Activated naive CD4-positive, alpha-beta T cell treated with anti-CD3 and anti-CD28 coated beads, Interleukin-2, amount 50 U/mL, for 72 hours (primary cell): ENCODE data around the gene IGSF11. TPM values are rescaled to one million over a fixed set of nuclear protein-coding genes. Genes with fewer than 3 reads are reported as not detected.
"Not testable (repeated sequence)": the region's sequence is repeated elsewhere in the genome, so short reads cannot be mapped to it uniquely, and the experiment has no call there.

Experiments used
- ATAC-seq, 2 donors: fragments of 150-1000 bp; cut with Tn5 transposase; 2 replicates each; pipeline ENCODE4 v1.10.0; 2021; ENCODE audit warnings: mild to moderate bottlenecking in 2 of 2, moderate library complexity in 2 of 2
- DNase-seq, 2 donors: peaks; one replicate each; pipeline ENCODE4 v3.0.0; 2021 to 2022; ENCODE audit warnings: low spot score in 2 of 2
- H3K27ac Mint-ChIP-seq, 2 donors: one replicate each; pipeline ENCODE4 v1.8.0; 2022; ENCODE audit warnings: mild to moderate bottlenecking in 2 of 2, mixed read lengths in 2 of 2
- H3K36me3 Mint-ChIP-seq, 2 donors: one replicate each; pipeline ENCODE4 v1.8.0; 2022; ENCODE audit warnings: mixed read lengths in 2 of 2
- H3K9me3 Mint-ChIP-seq, 2 donors: one replicate each; pipeline ENCODE4 v1.8.0; 2022; ENCODE audit warnings: mixed read lengths in 2 of 2
- total RNA-seq, 2 donors: library from RNA; stranded (reverse); gene quantifications; one replicate each; pipeline ENCODE4 v1.2.3, GENCODE V29; 2022

The IGSF11 gene
- total RNA-seq, 2 donors from 2014 or later = not detected

GRCh38 chr3:119013951-119014350, 20.7 kb downstream of the IGSF11 start:
- H3K9me3 Mint-ChIP-seq = no peaks in the 10 kb centered on the region
- no peaks in the 10 kb centered on the region for H3K36me3 Mint-ChIP-seq
- no peak overlapping the region for H3K27ac Mint-ChIP-seq
- ATAC-seq = no peak
- no peak for DNase-seq

GRCh38 chr3:119011528-119011927, 23.1 kb downstream of the IGSF11 start:
- Mint-ChIP-seq H3K9me3 (peaks cover 3 to 8% of the 10 kb centered on the region in 2 donors), H3K36me3 (peaks cover 0 to 10% of the 10 kb centered on the region in 2 donors), H3K27ac (no peak overlapping the region)
- ATAC-seq (no peak), DNase-seq (no peak)

DNA sequence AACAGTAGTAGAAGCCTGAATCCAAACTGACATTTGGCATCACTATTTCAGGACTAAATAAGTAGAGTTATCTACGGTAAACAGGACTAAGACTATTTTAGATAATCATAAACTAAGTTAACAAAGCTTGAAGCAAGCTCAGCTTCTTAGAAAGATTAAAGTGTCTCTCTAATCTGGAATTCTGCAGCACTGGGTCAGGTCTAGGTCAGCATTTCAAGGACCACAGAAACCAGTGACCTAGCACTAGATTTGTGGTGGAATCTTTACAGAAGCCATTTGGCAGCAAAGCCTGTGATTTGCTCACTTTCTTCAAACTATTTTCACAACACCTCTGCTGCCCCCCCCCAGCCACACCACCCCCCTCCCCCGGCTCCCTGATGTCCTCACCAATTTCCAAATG, 37.5 kb downstream of the IGSF11 start:
- H3K27ac Mint-ChIP-seq = no peak overlapping the region
- no peak for ATAC-seq
- H3K36me3 Mint-ChIP-seq = no peaks in the 10 kb centered on the region

DNA sequence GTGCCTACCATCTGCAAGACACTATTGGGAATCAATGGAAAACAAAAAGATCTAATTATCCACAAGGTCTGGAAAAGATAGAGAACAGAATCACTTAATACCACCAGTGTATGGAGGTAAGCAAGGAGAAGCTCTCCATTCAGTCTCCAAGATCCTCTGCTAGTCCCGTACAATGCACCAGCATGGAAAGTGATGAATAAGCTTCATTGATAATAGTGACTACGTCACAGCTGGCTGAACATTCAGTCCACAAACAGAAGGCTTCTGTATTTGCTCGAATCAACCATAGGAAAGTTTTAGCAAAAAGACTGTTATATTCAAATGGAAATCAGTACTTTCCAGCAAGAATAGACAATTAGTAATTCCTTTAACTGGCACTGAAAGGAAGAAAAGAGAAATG, 42.9 kb downstream of the IGSF11 start:
- Mint-ChIP-seq H3K27ac (no peak overlapping the region), H3K36me3 (no peaks in the 10 kb centered on the region), H3K9me3 (no peaks in the 10 kb centered on the region)
- no peak for ATAC-seq
- no peak for DNase-seq

More for the DNA sequence above, 37.5 kb downstream of the IGSF11 start:
- DNase-seq = no peak
- H3K9me3 Mint-ChIP-seq = no peaks in the 10 kb centered on the region

DNA sequence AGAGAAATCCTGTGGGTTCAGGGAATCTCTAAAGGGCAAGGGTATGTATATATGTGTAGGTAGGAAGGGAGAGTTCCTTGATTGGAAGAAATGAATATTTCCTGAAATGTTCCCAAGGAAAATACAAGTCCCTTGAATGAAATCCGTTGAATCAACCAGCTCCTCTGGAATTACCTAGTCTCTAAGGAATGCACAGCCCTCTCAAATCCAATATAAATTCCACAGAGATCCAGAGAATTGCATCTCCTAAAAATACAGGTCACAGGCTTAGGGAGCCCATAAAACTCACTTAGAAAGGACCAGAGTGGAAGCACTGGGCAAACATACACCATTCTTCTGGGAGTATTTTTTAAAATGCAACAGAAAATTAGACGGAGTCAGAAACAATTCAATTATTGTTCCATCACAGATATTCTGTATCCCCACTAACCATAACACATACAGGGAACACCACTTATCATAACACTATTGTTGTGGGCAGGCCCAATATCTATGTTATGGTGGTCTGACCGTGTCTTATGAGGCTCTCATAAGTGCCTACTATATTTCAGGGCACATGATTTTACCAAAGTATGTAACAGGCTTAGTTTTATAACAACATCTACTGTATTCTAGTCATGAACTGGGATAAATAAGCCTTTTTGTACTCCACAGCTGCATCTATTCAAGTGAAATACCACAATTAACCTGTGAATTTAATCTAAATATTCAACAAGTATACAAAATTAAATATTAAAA, 43.7 kb downstream of the IGSF11 start:
- Mint-ChIP-seq H3K9me3 (no peaks in the 10 kb centered on the region), H3K36me3 (no peaks in the 10 kb centered on the region), H3K27ac (no peak overlapping the region)
- no peak for DNase-seq
- ATAC-seq = no peak

- ATAC-seq (no peak), DNase-seq (no peak)
- H3K36me3 Mint-ChIP-seq = no peaks in the 10 kb centered on the region
- no peak overlapping the region for H3K27ac Mint-ChIP-seq
- no peaks in the 10 kb centered on the region for H3K9me3 Mint-ChIP-seq
Observed at GRCh38 chr3:118988198-118989130, 46.2 kb downstream of the IGSF11 start.

DNA sequence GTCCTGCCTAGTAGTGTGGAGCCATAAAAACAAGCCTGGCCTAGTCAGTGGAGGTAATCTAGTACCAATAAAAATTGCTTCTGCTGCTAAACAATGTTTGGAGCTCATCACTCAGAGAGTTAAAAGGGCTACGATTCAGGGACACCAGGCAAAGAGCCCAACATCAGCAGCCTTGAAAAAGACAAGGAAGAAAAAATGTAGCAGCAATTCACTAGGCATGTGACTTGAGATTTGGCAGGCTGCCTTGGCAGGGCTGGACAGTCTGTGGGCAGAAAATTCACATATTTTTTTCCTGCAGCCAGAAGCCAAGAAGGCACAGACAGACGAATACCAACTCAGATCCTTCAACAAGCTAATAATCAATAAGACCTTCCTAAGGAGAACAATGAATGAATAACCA, 47.2 kb downstream of the IGSF11 start:
- no peak overlapping the region for H3K27ac Mint-ChIP-seq
- ATAC-seq = no peak
- no peaks in the 10 kb centered on the region for H3K36me3 Mint-ChIP-seq
- H3K9me3 Mint-ChIP-seq = no peaks in the 10 kb centered on the region
- no peak for DNase-seq

GRCh38 chr3:118986734-118987133, 47.9 kb downstream of the IGSF11 start:
- ATAC-seq = no peak
- Mint-ChIP-seq H3K27ac (no peak overlapping the region), H3K36me3 (no peaks in the 10 kb centered on the region), H3K9me3 (no peaks in the 10 kb centered on the region)
- DNase-seq = no peak

- no peak overlapping the region for H3K27ac Mint-ChIP-seq
- no peaks in the 10 kb centered on the region for H3K36me3 Mint-ChIP-seq
- H3K9me3 Mint-ChIP-seq = no peaks in the 10 kb centered on the region
- DNase-seq (no peak), ATAC-seq (peak; percentile 31 to 41)
Observed at GRCh38 chr3:118984699-118985098, 49.9 kb downstream of the IGSF11 start.

DNA sequence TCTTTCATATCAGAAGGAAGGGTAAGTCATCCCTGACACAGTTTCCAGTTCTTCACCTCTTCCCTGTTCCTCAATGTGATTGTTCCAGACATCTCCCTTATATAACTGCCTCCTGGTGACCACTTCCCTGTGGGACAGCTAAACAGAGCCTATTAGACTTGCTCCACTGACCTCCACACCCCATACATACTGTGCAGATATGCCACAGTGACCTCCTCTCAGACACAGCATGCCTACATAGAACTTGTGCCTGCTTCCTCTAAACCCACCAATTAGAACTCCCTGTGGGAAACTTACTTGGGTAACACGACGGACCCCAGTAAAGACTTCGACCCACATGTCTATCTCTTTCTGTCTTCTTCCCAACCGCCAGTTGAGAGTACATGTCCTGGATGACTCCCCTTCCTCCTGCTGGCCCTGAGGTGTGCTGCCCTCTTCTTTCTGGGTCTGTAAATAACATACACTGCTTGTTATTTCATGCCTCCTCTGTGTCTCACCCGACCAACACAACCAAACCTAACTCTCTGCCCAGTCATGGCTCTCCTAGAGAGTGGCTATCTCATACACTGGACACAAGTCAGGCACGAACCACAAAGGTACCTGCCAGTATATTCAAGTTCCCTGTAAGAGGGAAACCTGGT, 53.0 kb downstream of the IGSF11 start:
- DNase-seq = no peak
- Mint-ChIP-seq H3K36me3 (no peaks in the 10 kb centered on the region), H3K27ac (no peak overlapping the region), H3K9me3 (no peaks in the 10 kb centered on the region)
- no peak for ATAC-seq

DNA sequence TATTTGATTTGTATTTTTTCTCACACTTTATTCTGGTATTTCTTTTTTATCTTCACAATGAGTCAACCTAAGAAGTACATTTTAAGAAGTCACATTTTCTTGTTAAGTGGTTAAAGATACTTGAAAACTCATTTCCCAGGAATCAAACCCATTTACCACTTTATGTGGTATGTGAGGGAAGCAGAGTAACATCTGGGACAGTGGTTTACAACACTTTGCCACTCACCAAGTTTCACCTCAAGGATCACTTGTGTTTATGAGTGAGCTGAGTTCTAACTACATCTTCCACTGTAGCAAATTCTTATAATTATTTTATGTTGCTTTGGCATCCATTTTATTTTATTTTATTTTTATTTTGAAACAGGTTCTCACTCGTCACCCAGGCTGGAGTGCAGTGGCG, 53.8 kb downstream of the IGSF11 start:
- H3K36me3 Mint-ChIP-seq = no peaks in the 10 kb centered on the region
- no peaks in the 10 kb centered on the region for H3K9me3 Mint-ChIP-seq
- H3K27ac Mint-ChIP-seq = no peak overlapping the region
- DNase-seq (no peak), ATAC-seq (peak in 1 of 2 donors; percentile 75)

GRCh38 chr3:118978393-118978758, 56.3 kb downstream of the IGSF11 start:
- ATAC-seq = no peak
- Mint-ChIP-seq H3K9me3 (no peaks in the 10 kb centered on the region), H3K27ac (no peak overlapping the region), H3K36me3 (no peaks in the 10 kb centered on the region)
- no peak for DNase-seq

- H3K9me3 Mint-ChIP-seq = no peaks in the 10 kb centered on the region
- H3K27ac Mint-ChIP-seq = no peak overlapping the region
- no peaks in the 10 kb centered on the region for H3K36me3 Mint-ChIP-seq
- ATAC-seq (no peak), DNase-seq (no peak)
Observed at GRCh38 chr3:118977671-118978392, 56.8 kb downstream of the IGSF11 start.

GRCh38 chr3:118977118-118977517, 57.5 kb downstream of the IGSF11 start:
- ATAC-seq (no peak), DNase-seq (no peak)
- H3K36me3 Mint-ChIP-seq = no peaks in the 10 kb centered on the region

DNA sequence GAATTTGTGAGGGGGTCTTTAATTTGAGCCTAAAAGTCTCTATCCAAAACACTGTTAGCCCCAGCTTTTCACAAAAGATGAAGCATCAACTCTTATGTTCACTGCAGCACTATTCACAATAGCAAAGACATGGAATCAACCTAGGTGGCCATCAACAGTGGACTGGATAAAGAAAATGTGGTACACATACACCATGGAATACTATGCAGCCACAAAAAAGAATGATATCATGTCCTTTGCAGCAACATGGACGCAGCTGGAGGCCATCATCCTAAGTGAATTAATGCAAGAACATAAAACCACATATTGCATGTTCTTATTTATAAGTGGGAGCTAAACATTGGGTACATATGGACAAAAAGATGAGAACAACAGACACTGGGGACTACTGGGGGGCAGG, 59.2 kb downstream of the IGSF11 start:
- DNase-seq, H3K27ac Mint-ChIP-seq, ATAC-seq, H3K9me3 Mint-ChIP-seq, H3K36me3 Mint-ChIP-seq: not testable (repeated sequence)

More at GRCh38 chr3:118977118-118977517, 57.5 kb downstream of the IGSF11 start:
- H3K27ac Mint-ChIP-seq = no peak overlapping the region
- H3K9me3 Mint-ChIP-seq = no peaks in the 10 kb centered on the region

DNA sequence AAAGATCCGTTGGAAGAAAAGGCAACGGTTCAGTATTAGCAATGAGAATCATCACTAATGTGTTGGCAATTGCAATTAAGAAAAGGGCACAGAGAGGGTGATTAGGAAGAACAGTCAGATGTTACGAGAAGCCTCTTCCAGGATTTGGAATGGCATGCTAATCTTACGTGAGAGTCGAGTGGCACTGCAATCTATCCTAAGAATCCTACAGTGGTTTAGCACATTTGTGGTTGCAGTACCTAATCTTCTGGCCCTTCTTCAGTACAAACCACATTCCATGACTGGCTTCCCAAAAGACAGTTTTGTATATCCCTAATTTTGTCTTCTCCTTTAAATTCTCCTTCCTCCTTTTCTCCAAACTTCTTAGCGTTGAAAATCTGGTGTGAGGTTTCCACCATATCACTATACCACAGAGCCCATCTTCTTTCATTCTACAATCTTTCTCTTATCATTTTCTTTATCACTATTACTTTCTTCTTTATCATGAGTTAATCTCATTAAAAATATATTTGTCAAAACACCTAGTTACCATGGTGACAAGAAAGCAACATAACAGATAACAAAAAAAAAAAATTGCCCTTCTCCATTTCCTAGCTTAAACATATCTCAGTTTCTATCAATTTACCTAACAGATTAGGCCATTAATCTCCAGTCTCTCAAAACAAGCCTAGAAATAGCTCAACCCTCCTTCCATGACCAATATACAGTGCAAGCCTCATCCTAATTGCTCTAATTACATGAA, 60.1 kb downstream of the IGSF11 start:
- H3K27ac Mint-ChIP-seq = no peak overlapping the region
- H3K36me3 Mint-ChIP-seq = no peaks in the 10 kb centered on the region
- no peaks in the 10 kb centered on the region for H3K9me3 Mint-ChIP-seq
- no peak for DNase-seq
- ATAC-seq = no peak
